GM18867 (cell line): Measurements from ENCODE around the gene HRH1.
"Not testable (repeated sequence)": the region's sequence is repeated elsewhere in the genome, so short reads cannot be mapped to it uniquely, and the experiment has no call there.

Experiments
- ATAC-seq: cut with Tn5 transposase; IDR thresholded peaks from one replicate; pipeline ENCODE4 v1.9.1; 2021; ENCODE audit warnings: mild to moderate bottlenecking, moderate library complexity; ENCODE audit not compliant: unreplicated experiment

The HRH1 gene

DNA sequence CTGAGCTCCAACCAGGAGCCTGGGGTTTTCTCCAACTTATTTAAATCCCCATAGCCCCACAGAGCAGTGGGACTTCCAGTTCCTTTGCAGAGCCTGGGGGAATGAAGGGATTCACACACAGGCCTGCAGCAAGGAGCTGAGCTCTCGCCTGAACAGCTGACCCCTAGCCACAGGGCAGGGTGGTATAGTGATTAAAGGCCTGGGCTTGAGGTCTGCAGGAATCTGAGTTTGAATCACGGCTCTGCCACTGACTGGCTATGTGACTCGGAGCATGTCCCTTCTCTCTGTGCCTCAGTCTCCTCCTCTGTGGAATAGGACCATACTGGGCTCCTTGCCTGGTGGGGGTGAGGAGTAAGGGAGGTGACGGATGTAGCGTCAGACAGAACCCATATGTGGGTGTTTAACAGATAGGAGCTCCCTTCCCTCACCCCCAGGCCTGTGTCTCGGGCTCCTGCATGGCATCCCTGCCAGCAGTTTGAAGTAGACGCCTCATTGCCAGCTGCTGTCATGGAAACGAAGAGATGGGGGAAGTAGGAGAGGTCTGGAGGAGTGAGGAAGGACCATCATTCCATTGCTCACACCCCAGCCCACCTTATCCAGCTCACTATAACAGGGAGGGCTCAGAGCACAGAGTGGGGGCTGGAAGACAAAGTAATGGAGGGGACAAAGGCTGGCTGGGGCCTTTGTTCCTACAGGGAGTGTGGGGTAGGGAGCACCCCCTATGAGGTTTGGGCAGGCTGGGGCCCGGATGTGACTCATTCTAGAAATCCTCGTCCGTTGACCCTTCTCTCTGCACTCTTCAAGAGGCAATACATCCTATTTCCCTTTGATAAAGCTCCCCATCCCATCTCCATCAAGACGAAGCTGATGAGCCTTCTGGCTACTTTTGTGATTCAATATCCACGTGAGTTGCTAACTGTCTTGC, 14.8 kb downstream of the HRH1 start:
- no peak for ATAC-seq

GRCh38 chr3:11170052-11170770, 15.9 kb downstream of the HRH1 start:
- no peak for ATAC-seq

- ATAC-seq, result no peak
Observed at GRCh38 chr3:11172096-11172690, 17.9 kb downstream of the HRH1 start.

DNA sequence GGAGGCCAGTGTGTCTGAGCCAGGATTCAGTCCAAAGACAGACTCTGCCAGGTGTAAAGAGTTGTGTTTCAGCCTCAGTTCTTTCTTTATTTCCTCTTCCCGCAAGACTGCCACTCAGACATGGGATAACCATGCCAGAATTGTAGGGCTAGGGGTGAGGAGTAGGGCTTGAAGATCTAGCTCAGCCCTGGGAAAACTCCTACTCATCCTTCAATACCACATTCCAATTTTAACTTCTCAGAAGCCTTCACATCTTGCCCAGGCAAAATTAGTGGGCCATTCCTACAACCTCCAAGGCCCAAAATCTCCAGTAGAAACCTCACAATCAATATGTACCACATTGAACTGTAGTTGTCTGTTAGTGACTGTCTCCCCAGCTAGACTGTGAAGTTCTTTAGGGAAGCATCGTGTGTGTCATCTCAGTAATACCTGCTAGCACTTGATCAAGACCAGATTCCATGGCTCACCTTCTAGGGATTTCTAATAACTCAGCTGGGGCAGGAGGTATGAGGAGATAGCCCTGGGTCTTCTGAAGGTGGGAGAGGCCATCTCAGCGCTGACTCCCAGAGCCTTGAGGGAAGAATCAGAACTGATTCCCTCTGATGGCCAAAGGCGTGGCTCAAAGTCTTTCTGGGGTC, 19.7 kb downstream of the HRH1 start:
- ATAC-seq, result no peak

DNA sequence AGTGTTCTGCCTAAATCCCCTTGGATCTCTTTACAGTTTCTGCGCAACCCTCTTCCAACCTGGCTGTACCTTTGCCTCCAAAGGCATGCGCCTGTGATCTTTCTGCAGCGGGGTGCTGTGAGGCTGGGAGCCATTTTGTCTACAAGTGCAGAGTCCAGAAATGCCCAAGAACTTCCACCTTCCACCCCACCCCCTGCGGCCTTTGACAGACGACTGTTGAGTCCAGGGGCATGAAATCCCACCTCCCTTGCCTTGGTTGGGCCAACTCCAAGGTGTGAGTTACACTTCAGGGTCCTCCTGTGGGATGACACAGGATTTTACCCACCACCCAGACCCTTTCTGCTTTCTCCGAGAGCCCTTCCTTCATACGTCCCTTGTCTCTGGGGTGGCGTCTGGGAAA, 24.1 kb downstream of the HRH1 start:
- no peak for ATAC-seq

DNA sequence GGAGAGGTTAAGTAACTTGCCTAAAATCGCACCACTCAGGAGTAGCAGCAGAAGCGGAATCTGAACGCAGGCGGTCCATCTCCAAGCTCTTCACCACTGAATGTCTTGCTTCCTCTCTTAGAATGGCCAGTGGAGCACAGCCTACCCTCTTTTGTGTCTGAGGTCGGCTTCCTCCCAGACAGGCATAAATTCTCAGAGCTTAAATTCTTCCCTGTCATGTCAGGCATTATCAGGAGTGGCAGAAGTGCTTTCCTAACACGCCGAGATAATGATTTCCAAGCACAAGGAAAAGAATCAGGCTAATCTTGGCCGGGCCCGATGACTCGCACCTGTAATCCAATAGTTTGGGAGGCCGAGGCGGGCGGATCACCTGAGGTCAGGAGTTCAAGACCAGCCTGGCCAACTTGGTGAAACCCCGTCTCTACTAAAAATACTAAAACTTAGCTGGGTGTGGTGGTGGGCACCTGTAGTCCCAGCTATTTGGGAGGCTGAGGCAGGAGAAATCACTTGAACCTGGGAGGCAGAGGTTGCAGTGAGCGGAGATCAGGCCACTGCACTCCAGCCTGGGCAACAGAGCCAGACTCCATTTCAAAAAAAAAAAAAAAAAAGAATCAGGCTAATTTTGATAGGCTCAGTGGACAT, 30.2 kb downstream of the HRH1 start:
- not testable (repeated sequence) for ATAC-seq

GRCh38 chr3:11185144-11185543, 30.9 kb downstream of the HRH1 start:
- ATAC-seq, result no peak

GRCh38 chr3:11185564-11186317, 31.4 kb downstream of the HRH1 start:
- ATAC-seq, result no peak

DNA sequence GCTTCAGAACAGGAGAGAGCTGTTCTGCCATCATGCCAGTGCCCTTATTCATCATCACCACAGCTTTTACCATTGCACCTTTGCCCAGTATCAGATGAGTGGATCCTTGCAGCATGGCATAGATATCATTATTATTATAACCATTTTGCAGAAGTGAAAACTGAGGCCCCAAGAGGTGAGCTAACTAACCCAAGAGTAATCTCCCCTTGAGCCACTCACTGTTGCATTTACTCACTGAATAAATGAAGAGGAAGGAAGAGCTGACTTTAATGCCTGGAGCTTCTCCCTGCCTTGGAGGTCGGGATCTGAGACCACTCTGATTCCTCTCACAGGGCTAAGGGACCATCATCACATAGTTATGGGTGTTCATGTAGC, 32.0 kb downstream of the HRH1 start:
- ATAC-seq, result no peak

DNA sequence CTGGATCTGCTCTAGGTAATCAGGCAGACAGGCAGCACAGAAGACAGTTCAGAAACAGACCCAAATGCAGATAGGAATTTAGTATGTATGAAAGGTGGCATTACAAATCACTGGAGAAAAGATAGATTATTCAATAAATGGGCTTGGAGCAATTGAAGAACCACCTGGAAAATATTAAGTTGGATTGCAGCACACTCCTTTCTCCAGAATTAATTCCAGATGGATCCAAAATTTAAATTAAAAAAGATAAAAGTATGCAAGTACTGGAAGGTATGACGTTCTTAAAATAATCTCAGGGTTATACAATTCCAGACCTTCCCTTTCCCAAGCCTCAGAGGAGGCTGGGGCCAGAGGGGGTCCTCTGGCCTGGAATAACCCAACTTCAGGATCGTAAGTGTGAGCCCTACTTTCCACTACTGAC, 32.5 kb downstream of the HRH1 start:
- no peak for ATAC-seq

DNA sequence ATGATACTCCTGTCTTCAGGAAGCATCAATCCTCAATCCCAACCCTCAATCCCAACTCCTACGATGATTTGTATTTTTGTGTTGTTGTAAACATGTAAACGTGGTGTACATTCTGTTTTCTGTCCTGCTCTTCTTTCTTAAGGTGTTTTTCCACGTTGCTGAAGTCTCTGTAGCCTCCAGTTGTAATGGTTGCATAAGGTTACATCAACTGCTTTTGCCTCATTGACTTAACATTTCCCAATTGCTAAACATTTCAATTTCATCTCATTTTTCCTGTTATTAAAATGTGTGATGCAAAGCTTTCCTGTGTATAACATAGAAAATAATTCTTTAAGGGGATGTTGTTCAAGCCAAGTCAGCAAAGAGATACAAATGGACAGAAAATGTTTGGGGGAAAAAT, 33.4 kb downstream of the HRH1 start:
- ATAC-seq, result no peak

DNA sequence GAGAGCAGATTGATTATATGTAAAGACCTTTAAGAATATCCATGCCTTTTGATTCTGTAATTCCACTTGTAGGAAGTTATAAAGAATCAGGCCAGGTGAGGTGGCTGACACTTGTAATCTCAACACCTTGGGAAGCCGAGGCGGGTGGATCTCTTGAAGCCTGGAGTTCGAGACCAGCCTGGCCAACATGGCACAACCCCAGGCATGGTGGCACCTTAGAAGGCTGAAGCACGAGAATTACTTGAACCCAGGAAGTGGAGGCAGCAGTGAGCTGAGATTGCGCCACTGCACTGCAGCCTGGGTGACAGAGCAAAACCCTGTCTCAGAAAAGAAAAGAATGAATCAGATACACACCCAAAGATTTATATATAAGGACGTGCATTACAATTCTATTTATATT, 33.9 kb downstream of the HRH1 start:
- no peak for ATAC-seq

DNA sequence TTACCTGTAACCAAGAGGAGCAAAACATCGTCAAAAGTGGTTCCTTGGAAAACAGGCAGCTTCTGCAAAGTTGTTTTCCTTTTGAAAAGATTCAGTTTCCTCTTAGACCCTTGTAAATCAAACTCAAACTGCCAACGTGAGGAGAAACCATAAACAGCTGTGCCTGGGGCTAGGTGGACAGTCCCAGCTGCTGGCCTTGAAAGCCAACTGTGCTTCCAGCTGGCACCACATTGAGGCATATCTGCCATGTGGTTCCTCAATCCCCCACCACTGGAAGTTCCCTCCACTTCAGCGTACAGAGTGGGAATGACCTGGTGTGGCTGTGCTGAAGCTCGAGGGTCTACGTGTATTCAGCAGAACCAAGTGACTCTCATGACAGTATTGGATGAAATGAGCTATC, 40.9 kb downstream of the HRH1 start:
- ATAC-seq, result no peak

DNA sequence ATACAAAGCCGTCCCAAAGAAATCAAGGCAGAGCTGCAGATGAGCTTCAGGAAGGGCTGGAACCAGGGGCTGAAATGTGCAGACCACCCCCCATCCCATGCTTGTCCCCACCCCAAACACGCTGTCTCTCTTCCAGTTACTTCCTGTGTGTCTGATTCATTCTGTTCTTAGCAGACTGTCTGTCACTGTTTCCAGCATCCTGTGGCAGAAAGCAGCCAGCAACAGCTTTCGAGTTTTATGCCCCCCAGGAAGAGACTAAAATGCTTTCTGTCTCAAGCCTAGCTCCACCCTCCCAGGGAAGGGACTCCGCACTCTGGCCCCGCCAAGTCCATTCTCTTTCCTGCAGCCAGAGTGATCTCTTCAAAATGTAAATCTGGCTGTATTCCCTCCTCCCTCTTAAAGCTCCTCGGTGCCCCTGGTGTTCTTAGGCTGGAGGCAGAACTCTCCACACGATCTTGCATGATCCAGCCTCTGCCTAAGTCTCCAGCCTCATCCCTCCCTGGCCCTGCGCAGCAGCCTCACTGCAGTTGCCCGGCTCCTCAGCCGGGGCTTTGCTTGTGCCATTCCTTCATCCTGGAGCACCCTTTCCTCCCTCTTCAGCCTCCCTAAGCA, 41.5 kb downstream of the HRH1 start:
- no peak for ATAC-seq

DNA sequence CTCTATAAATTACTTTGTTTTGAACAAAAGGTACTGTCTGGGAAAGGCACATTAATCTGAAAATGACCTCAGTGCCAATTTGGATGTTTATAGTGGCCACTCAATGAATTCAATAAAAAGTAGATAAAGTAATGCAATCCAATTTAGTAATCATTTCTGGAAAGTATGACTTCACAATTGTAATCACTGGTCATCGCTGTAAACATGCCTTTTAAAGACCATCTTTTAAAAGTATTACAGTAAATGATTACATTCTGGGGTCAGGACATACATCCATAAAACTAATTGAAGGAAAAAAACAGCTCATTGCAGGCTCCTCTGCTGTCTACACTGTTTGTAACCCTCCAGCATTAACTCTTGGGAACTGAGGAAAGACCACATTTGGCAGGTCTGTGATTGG, 43.2 kb downstream of the HRH1 start:
- no peak for ATAC-seq

- no peak for ATAC-seq
Observed at GRCh38 chr3:11198070-11198469, 43.8 kb downstream of the HRH1 start.

DNA sequence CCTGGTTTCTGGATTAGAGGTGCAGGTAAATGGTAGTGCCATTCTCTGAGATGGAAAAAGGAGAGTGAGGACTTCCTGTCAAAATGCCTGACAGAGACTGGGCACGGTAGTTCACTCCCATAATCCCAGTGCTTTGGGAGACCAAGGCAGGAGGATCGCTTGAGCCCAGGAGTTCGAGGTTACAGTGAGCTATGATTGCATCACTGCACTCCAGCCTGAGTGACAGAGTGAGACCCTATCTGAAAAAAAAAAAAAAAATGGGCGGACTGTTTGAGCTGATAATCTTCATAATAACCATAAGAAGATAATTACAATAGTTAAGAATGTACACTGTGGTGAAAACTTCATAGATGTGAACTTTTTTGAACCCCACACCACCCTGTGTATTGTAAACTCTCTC, 44.2 kb downstream of the HRH1 start:
- ATAC-seq, result no peak

GRCh38 chr3:11199902-11200845, 45.9 kb downstream of the HRH1 start:
- ATAC-seq, result no peak
